ENCODE measurements around the gene NKX1-1.

DNA sequence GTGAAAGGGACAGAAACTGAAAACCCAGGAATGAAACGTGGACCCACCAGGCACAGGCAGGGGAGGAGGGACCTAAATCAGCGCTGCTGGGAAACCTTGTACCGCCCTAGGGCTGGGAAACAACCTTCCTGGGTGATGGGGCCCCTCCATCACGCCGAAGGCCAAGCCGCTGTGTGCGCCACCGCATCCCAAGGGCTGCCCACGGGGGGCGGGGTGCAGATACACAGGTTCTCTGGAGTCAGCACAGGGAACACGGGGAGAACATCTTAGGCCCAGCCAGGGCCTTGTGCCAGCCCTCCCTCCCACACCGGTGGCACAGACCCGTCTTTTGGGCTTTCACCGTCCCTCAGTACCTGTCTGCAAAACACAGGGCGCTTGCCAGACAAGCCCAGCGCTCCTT, 46.3 kb downstream of the NKX1-1 start:
- TF ChIP-seq, protein P1, sequence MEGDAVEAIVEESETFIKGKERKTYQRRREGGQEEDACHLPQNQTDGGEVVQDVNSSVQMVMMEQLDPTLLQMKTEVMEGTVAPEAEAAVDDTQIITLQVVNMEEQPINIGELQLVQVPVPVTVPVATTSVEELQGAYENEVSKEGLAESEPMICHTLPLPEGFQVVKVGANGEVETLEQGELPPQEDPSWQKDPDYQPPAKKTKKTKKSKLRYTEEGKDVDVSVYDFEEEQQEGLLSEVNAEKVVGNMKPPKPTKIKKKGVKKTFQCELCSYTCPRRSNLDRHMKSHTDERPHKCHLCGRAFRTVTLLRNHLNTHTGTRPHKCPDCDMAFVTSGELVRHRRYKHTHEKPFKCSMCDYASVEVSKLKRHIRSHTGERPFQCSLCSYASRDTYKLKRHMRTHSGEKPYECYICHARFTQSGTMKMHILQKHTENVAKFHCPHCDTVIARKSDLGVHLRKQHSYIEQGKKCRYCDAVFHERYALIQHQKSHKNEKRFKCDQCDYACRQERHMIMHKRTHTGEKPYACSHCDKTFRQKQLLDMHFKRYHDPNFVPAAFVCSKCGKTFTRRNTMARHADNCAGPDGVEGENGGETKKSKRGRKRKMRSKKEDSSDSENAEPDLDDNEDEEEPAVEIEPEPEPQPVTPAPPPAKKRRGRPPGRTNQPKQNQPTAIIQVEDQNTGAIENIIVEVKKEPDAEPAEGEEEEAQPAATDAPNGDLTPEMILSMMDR (IDR thresholded peaks at IDR 0.05) = no peak
- TF ChIP-seq POLR2A (IDR thresholded peaks at IDR 0.05) = no peak

Measured in esophagus squamous epithelium (tissue), 4 donors.